ENCODE measurements around the gene DOCK7.
"Not testable (repeated sequence)": the region's sequence is repeated elsewhere in the genome, so short reads cannot be mapped to it uniquely, and the experiment has no call there.

The DOCK7 gene

DNA sequence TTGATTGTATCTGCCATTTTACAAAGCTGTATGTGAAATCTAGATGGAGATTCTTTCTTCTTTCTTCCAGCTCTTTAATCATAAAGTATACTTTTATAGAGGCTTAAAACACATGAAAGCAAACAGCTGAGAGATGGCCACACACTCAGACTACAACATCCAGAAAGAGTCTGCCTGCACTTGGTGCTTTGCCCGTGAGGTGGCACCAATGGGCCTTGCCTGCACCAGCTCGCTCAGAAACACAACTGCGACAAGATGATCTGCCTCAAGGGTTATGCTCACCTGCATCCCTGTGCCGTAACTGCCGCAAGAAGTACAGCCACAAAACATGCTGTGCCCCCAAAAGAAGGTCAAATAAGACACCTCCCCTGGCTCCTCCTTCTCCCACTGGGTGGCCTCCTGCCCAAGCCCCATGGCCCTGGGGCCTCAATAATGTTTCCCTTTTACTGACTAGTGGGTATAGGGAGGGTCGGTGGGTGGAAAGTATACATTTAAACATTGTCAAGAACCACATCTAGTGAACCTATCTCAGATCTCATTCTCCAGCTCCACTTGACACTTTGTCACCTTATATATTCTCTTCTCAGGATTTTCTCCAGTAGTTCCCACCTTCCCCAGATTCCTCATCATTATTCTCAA lies 157.6 kb downstream of the DOCK7 start:
- peak; percentile 36 for DNase-seq (ENCODE audit: low spot score)

DNA sequence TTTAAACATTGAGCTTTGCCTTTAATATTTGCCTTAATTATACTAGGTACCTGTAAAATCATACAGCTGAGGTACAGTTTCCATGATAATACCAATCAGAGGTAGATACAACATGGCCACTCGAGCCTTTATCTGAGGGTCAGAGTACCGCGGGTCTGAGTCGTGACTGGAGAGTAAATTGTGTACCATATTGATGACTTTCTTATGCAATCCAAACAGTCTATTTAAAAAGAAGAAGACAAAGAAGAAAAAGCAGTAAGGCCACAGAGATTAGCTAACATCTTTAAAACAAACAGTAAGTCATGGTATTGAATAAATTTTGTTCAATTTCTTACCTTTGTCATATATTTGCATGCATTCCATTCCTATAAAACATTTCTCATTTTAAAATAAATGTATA lies 159.0 kb downstream of the DOCK7 start:
- DNase-seq (ENCODE audit: low spot score), result no peak

DNA sequence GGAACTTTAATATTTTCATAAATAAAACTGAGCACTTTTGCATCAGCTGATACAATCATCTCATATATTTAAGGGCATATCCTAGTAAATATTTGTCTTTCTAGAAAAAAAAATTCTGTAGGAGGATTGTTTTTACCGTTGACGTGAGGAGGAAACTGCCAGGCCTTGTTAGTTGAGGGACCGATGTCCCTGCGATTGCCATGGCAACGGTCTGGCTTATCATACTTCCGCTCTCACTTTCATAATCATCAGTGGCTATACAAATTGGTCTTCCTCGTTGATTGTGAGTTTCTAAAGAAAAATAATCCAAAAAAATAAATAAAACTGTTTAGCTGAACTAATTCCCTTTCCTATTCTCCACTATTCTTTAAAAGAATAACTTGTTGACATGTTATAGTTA lies 160.2 kb downstream of the DOCK7 start:
- no peak for DNase-seq (ENCODE audit: low spot score)

DNA sequence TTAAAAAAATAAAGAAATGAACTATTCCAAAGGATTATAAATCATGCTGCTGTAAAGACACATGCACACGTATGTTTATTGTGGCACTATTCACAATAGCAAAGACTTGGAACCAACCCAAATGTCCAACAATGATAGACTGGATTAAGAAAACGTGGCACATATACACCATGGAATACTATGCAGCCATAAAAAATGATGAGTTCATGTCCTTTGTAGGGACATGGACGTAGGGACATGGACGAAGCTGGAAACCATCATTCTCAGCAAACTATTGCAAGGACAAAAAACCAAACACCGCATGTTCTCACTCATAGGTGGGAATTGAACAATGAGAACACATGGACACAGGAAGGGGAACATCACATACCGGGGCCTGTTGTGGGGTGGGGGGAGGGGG lies 160.8 kb downstream of the DOCK7 start:
- DNase-seq (ENCODE audit: low spot score), result not testable (repeated sequence)

DNA sequence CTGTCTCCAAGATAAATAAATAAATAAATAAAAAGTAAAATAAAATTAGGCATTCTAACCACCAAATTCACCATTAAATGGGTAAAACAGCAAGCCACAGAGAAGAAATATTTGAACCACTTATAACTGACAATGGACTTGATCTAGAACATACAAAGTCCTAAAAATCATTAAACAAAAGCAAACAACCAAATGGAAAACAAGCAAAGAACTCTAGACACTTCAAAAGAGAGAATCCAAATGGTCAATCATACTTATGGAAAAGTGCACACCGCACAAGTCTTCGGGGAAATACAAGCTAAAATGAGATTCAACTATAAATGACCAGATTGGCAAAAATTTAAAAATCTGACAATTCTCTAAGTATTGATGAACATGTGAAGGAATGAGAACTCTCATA lies 164.3 kb downstream of the DOCK7 start:
- no peak for DNase-seq (ENCODE audit: low spot score)

DNA sequence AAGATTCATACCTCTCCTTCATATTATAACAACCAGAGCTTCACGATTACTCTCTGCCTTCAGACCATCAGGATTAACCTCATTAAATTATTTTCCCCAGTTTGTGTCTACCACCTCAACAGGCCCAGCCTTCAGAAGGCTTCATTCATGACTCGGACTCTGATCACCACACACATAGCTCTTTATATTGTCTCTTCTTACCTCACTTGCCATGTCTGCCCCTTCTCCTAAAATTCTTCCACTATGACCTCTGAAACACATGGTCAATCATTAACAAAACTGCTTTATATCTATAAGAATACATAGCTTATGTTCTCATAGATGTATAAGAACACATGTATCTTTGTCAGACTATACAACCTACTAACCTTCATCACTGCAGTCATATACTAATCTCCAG lies 171.6 kb downstream of the DOCK7 start:
- DNase-seq (ENCODE audit: low spot score), result no peak

DNA sequence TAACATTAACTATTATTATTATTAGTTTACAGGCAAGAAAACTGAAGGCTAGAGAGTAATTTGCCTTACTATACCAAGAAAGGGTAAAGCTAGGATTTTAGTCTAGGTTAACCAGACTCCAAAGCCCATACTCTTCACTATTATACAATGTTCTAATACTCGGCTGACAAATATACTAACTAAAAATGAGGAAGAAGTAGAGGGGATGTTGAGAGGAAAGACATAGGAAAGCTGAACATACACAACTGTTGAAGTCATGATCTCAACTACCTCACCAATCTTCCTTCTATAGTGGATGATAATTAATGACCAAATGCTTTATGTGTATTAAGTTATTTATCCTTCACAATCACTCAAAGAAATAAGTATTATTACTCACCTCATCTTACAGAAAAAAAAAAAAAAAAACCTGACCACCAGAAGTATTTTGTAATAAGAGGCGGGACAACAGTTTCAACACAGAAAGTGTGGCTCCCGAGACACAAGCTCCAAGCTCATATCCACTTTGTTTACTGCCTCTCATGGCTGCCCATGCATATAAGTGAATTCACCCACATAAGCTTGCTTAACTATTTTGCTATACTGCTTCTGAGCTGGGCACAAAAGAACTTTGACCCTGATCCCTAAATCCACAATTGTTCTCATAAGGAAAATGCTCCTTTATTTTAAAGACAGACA lies 173.3 kb downstream of the DOCK7 start:
- DNase-seq (ENCODE audit: low spot score), result no peak

DNA sequence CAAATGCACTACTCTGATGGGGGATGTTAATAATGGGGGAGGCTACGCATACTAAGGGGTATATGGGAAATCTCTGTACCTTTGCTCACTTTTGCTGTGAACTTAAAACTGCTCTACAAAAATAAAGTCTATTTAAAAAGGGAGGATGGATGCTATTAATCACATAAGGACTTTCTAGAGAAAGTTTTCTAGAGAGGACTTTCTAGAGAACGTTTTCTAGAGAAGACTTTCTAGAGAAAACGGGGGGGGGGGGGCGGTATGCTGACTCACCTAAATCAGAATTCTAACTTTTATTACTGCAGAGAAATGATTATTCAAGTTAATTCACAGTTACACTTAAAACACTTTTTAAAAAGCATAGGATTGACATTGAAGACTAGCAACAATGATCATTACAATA lies 175.2 kb downstream of the DOCK7 start:
- no peak for DNase-seq (ENCODE audit: low spot score)

DNA sequence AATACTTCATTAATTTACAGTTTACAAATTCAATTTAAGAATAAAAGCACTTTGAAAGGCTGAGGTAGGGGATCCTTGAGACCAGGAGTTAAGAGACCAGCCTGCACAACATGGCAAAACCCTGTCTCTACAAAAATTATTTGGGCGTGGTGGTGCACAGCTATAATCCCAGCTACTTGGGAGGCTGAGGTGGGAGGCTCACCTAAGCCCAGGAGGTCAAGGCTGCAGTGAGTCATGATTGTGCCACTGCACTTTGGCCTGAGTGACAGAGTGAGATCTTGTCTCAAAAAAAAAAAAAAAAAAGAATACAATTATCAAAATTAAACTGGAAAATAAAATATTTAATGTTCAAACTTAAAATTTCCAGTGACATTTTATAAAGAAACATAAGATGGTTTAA lies 179.2 kb downstream of the DOCK7 start:
- DNase-seq (ENCODE audit: low spot score), result no peak

DNA sequence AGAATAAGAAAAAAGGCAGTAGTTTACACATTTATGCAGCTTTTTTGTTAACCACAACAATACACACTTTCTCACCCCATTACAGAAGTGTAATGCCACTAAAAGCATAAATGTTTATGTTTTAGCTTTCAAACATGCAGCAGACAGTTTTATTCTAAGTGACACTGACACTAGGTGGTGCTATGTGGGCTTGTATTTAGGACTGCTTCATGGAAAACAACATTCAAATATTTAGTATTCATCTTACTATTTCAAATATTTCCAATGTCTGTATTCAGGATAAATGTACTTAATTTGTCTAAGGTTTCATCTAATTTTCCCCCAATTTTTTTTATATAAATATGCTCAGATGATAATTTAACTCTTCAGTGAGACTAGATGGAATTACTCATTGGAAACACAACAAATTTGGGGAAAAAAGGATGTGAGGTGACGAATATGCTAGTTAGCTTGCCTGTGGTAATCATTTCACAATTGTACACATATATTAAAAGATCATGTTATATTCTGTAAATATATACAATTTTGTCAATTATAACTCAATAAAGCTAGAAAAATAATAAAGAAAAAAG lies 179.9 kb downstream of the DOCK7 start:
- peak; percentile 29 for DNase-seq (ENCODE audit: low spot score)

DNA sequence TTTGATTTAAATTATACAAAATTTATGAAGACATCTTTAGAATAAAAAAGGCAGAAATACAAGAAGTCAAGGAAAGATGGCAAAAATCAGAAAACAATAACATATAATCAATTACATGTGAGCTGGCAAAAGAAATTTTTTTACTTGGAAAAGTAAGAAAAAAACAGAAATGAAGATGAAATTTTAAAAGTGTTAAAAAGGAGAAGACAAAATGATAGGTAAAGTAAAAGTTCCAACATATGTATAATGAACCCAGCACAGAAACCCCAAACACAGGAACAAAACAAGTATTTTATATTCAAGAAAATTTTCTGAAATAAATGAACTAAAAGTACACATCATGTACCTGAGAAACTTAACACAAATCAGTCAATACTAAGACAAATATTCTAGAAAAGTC lies 188.0 kb downstream of the DOCK7 start:
- no peak for DNase-seq (ENCODE audit: low spot score)

DNA sequence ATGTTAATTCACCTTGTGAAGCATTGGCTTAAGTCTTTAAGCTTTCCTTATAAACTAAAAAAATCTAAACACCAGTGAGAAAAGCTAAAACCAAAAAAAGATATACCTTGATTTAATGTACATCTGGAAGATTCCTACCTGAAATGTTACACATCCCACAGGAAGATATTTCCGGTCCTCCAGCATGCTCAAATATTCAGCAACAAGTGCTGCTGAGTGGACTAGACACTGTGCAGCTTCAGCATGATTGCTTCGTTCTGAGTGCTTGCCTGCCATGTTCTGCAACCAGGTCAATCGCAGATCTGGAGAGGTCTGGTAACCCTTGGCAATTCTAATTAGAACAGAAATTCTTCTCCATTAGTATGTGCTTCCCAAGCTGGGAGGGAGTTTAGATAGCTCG lies 194.0 kb downstream of the DOCK7 start:
- DNase-seq (ENCODE audit: low spot score), result no peak

DNA sequence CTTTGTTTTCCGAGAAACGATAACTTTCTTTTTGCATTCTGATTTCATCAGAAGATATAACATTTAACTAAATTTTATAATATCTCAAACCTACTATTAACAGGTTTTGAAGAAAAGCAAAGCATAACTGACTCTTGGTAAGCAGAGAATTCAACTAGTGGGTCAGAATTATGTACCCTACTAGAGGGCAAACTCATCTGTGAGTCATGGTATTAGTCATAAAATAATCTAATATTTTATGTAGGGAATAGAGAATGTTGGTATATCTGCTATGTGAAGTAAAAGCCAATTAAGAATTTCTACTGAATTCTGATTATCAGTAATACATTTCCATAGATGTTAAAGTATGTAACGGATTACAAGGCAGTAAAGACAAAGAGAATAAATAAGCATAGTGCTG lies 194.5 kb downstream of the DOCK7 start:
- DNase-seq (ENCODE audit: low spot score), result no peak

DNA sequence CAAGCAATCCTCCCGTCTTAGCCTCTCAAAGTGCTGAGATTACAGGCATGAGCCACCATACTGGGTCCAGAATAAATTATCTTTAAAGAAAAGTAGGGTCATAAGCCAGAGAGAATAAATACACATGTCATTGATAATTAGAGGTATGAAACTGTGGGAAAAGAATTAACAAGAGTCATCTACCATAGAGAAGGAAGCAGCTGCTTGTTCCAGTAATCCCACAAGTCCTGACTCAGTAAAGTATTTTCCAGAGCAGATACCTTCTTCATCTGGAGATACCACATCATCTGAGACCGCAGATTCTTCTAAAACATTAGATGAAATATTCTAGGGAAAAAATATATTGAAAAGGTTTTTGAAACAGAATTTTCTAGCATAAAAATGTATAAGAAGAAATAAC lies 195.7 kb downstream of the DOCK7 start:
- no peak for DNase-seq (ENCODE audit: low spot score)

DNA sequence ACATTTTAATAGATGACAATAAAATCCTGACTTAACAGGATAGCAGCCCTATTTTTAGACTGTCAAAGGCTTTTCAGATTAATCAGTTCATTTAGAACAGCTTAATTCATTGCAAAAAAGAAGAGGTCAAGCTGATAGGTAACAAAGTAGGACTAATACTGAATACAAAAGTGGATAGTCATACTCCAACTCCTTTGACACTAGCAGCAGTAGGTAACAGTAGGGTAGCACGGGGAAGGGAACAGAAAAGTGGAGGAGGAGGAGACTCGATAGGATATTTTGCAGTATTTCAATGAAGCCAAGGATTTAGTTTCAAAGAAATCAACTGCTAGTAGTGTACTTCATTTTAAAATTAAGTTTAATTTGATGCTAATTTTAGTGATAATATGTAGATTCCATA lies 200.2 kb downstream of the DOCK7 start:
- no peak for DNase-seq (ENCODE audit: low spot score)

DNA sequence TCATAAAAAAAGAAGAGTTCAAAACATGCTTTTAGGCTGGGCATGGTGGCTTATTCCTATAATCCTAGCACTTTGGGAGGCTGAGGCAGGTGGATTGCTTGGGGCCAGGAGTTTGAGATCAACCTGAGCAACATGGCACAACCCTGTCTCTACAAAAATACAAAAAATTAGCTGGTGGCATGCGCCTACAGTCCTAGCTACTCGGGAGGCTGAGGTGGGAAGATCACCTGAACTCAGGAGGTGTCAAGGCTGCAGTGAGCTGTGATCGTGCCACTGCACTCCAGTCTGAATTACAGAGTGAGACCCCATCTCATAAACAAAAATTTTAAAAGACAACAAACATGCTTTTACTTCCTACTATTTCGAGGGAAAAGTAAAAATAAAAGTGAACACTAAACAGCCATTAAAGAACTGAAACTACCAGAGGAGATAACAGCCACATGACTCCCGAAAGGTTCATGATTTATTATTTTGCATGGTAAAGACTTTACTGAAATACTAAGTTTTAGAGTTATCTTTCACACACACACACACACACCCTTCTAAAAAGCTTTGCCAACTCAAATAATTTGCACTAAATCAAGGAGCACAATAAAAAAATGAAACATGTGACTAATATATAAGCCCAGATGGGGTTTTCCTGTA lies 203.2 kb downstream of the DOCK7 start:
- DNase-seq (ENCODE audit: low spot score), result no peak

DNA sequence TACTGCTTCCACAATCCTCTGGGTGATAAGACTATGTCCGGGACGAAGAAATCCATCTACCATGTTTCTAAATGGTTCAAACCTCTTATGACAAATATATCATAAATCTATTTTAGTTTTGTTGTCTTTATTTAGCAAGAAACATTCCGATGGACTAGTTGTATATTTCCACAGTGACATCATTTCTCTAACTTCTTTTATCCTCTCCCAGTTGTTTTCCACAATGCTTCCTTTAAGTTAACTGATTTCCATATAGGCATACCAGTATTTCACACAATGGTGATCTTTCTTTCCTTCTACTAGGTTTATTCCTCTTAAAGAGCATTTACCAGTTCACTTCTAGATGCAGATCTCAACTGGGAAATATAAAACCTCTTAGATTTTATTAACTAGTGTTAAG lies 206.5 kb downstream of the DOCK7 start:
- DNase-seq (ENCODE audit: low spot score), result no peak

DNA sequence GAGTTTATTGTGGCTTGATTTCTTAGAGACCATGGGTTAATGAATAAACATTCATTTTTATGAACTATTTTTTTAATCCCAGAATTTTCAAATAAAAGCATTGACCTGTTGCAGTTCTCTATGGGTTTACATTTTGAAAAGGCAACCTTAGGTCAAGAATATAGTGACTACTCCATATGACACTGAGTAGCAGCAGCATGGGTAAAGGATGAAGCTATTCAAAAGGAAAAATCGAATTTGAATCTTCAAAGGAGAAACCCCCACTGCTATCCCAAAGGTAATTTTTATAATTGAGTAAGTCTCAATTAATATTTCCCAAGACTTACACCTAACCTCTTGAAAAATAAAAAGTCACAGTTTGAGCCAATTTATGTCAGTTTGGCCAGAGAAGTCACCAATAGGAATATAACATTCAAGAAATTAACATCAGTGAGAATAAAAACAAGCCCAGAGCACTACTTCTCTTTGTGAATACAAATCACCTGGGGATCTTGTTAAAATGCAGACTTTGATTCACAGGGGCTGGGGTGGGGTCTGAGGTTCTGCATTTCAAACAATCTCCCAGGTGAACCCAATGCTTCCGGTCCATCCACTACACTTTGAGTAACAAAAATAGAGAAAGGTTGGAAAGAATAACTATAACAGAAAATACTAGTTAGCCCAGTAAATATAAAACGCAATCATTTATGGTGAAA lies 211.5 kb downstream of the DOCK7 start:
- DNase-seq (ENCODE audit: low spot score), result no peak

DNA sequence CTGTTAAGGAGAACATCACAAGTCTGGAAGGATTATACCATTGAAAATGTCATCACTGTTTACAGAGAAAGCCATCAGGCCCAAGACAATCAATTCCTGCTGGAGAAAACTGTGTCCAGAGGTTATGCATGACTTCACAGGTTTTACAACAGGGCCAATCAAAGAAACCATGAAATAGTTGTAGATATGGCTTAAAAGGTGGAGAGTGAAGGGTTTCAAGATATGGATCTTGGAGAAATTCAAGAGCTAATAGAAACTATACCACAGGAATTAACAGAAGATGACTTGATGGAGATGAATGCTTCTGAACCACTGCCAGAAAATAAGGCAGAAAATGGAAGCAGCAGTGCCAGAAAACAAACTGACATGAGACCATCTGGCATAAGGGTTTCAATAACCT lies 221.1 kb downstream of the DOCK7 start:
- DNase-seq (ENCODE audit: low spot score), result no peak

DNA sequence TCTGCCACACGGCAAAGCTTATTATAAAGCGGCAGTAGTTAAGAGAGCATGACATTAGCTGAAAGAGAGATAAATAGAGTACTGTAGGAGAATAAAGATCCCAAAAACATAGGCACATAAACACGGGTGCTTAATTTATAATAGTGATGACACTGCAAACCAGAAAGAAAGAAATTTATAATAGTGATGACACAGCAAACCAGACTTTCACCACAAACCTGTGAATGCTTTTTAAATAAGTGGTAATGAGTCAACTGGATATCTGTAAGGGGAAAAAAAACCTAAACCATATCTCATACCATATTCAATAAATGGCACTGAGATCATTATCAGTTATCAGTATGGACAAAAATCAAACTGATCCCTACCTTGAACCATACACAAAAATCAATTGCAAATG lies 225.8 kb downstream of the DOCK7 start:
- no peak for DNase-seq (ENCODE audit: low spot score)

DNA sequence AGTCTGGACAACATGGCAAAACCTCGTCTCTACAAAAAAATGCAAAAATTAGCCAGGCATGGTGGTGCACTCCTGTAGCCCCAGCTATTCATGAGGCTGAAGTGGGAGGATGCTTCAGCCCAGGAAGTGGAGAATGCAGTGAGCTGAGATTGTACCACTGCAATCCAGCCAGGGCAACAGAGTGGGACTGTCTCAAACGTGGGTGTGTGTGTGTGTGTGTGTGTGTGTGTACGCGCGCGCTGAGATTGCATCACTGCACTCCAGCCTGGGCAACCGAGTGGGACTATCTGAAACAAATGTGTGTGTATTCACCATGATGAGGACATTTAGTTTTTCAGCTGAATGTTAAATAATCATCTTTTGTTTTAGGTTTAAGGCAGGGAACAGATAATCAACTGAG lies 230.2 kb downstream of the DOCK7 start:
- no peak for DNase-seq (ENCODE audit: low spot score)

DNA sequence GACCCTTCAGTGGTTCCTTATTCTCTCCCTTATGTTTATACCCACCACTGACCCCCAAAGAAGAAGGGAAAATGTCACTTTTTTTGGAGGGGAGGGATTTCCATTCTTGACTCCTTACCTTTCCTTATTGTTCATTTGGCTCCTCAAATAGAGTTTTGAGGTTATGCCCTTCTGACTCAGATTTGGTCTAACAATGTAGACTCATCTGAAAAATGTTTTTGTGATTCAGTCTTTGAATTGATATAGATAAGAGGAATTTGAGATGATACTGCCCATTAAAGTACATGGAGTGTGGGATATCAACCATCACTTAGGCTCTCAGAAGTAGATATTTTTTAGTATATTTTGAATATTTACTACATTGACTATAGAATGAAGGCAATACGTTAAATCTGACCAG lies 235.2 kb downstream of the DOCK7 start:
- peak; percentile 22 for DNase-seq (ENCODE audit: low spot score)

DNA sequence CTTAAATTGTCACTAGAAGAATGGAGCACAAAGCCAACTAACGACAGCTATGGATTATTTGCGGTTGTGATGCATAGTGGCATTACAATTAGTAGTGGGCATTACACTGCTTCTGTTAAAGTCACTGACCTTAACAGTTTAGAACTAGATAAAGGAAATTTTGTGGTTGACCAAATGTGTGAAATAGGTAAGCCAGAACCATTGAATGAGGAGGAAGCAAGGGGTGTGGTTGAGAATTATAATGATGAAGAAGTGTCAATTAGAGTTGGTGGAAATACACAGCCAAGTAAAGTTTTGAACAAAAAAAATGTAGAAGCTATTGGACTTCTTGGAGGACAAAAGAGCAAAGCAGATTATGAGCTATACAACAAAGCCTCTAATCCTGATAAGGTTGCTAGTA lies 237.9 kb downstream of the DOCK7 start:
- DNase-seq (ENCODE audit: low spot score), result no peak

Data from AG08395 (cell line).